A549 (cell line): Measurements from ENCODE around the gene DCTN3. TPM values are rescaled to one million over a fixed set of nuclear protein-coding genes. Genes with fewer than 3 reads are reported as not detected.

ENCODE experiments used
- ATAC-seq, 2 experiments: fragments of 200-7000 bp in 1 of 2; fragments of >200 bp in 1 of 2; cut with Nextera tagmentation in 1 of 2; cut with Tn5 transposase in 1 of 2; 3 replicates each; pipeline versions ENCODE4 v1.8.0 to v1.9.1; 2018 to 2020; ENCODE audit warnings: mild to moderate bottlenecking in 1 of 2, moderate library complexity in 1 of 2
- CTCF ChIA-PET: fragments of 300-600 bp; sonication (Branson Sonifier 250); formaldehyde crosslinking; extraction: SDS; loops from one replicate; lab custom pipeline; 2021; ENCODE audit warnings: antibody characterized with exemption, inconsistent platforms; lab: Yijun Ruan, JAX
- POLR2A ChIA-PET: fragments of 350-600 bp; formaldehyde crosslinking; extraction: SDS; loops from one replicate; lab custom pipeline; 2021; ENCODE audit warnings: antibody characterized with exemption, inconsistent platforms; lab: Yijun Ruan, JAX
- DNase-seq, 2 experiments: peaks; one replicate each; pipeline versions ENCODE4 v3.0.0 to v3.0.0-alpha.2; 2011 to 2016; ENCODE audit warnings: low read depth in 1 of 2, low spot score in 1 of 2
- FAIRE-seq: peaks from 2 replicates; lab custom pipeline; 2011; peaks lifted over from hg19 to GRCh38; lab: Jason Lieb, UNC
- H3K27ac ChIP-seq, 2 experiments: fragments of >200 bp; sonication (Bioruptor Twin); formaldehyde crosslinking; 3 replicates each; pipeline ENCODE4 v1.5.1; 2016 to 2017
- H3K4me1 ChIP-seq: fragments of >200 bp; sonication (Bioruptor Twin); formaldehyde crosslinking; 3 replicates; pipeline ENCODE4 v1.6.1; 2016
- H3K4me2 ChIP-seq: fragments of >200 bp; sonication (Bioruptor Twin); formaldehyde crosslinking; 3 replicates; pipeline ENCODE4 v1.6.1; 2016
- H3K4me3 ChIP-seq: fragments of >200 bp; sonication (Bioruptor Twin); formaldehyde crosslinking; 3 replicates; pipeline ENCODE4 v1.5.1; 2016
- H3K9me3 ChIP-seq: fragments of >200 bp; sonication (Bioruptor Twin); formaldehyde crosslinking; 3 replicates; pipeline ENCODE4 v1.6.1; 2016
- BCL3 ChIP-seq: fragments of >200 bp; sonication (Bioruptor Twin); formaldehyde crosslinking; IDR thresholded peaks from 3 replicates; pipeline ENCODE4 v1.6.1; 2016
- CBX2 ChIP-seq: fragments of 200-600 bp; sonication (generic); IDR thresholded peaks from 2 replicates; pipeline ENCODE4 v1.6.1; 2016; ENCODE audit warnings: low read depth, mild to moderate bottlenecking, borderline replicate concordance
- CEBPB ChIP-seq, 2 experiments: fragments of >200 bp in 1 of 2; sonication (Bioruptor Twin) in 1 of 2; formaldehyde crosslinking in 1 of 2; IDR thresholded peaks; 2 replicates each; pipeline ENCODE4 v1.6.1; 2012 to 2016
- CHD4 ChIP-seq: fragments of 200-600 bp; sonication (generic); IDR thresholded peaks from 2 replicates; pipeline ENCODE4 v1.6.1; 2016; ENCODE audit warnings: antibody characterized with exemption, mild to moderate bottlenecking, borderline replicate concordance
- E2F6 ChIP-seq: IDR thresholded peaks from 2 replicates; pipeline ENCODE4 v1.6.1; 2012; ENCODE audit warnings: low read depth, borderline replicate concordance
- EHMT2 ChIP-seq: fragments of 200-600 bp; sonication (generic); IDR thresholded peaks from 2 replicates; pipeline ENCODE4 v1.6.1; 2016; ENCODE audit warnings: antibody characterized with exemption, low read depth, mild to moderate bottlenecking, moderate library complexity
- ELK1 ChIP-seq: fragments of 150-350 bp; IDR thresholded peaks from 2 replicates; pipeline ENCODE4 v1.6.1; 2014; ENCODE audit warnings: low read depth, mild to moderate bottlenecking, low read length
- ESRRA ChIP-seq: fragments of 150-350 bp; IDR thresholded peaks from 2 replicates; pipeline ENCODE4 v1.6.1; 2014; ENCODE audit warnings: mild to moderate bottlenecking, low read length, borderline replicate concordance
- FOSB ChIP-seq: fragments of 250-450 bp; sonication (Bioruptor Pico); IDR thresholded peaks from 2 replicates; pipeline ENCODE4 v1.5.0; 2020; ENCODE audit warnings: mild to moderate bottlenecking, moderate library complexity
- FOSL2 ChIP-seq, 2 experiments: fragments of 450-650 bp in 1 of 2; fragments of >200 bp in 1 of 2; sonication (Bioruptor Twin) in 1 of 2; formaldehyde crosslinking; IDR thresholded peaks; 2 replicates each; pipeline versions ENCODE4 v1.5.0 to v1.6.1; 2016 to 2020; ENCODE audit warnings: mild to moderate bottlenecking in 1 of 2, moderate library complexity in 1 of 2
- FOXS1 ChIP-seq: fragments of 250-450 bp; sonication (Bioruptor Pico); IDR thresholded peaks from 2 replicates; pipeline ENCODE4 v1.5.0; 2020; ENCODE audit warnings: mild to moderate bottlenecking, moderate library complexity
- HDAC2 ChIP-seq: fragments of 200-600 bp; sonication (generic); IDR thresholded peaks from 2 replicates; pipeline ENCODE4 v1.6.1; 2016
- HMGXB4 ChIP-seq: fragments of 250-450 bp; sonication (Bioruptor Pico); IDR thresholded peaks from 2 replicates; pipeline ENCODE4 v1.5.0; 2021; ENCODE audit warnings: mild to moderate bottlenecking, moderate library complexity, borderline replicate concordance
- HOXA7 ChIP-seq: fragments of 250-450 bp; sonication (Bioruptor Pico); IDR thresholded peaks from 2 replicates; pipeline ENCODE4 v1.5.0; 2020; ENCODE audit warnings: mild to moderate bottlenecking, moderate library complexity
- JUNB ChIP-seq: fragments of >200 bp; sonication (Bioruptor Twin); formaldehyde crosslinking; IDR thresholded peaks from 2 replicates; pipeline ENCODE4 v1.6.1; 2016
- KDM5A ChIP-seq: fragments of 200-600 bp; sonication (generic); IDR thresholded peaks from 2 replicates; pipeline ENCODE4 v1.6.1; 2016; ENCODE audit warnings: antibody characterized with exemption, mild to moderate bottlenecking
- NR3C1 ChIP-seq: fragments of >200 bp; sonication (Bioruptor Twin); formaldehyde crosslinking; IDR thresholded peaks from 3 replicates; pipeline ENCODE4 v1.6.1; 2017
- POLR2AphosphoS2 ChIP-seq: conservative IDR thresholded peaks from 2 replicates; pipeline ENCODE4 v1.6.1; 2012; ENCODE audit warnings: low read length, improper control_type of control experiment, inconsistent platforms
- REST ChIP-seq: fragments of 200-600 bp; sonication (generic); IDR thresholded peaks from 2 replicates; pipeline ENCODE4 v1.6.1; 2016; ENCODE audit warnings: antibody characterized with exemption, mild to moderate bottlenecking, moderate library complexity
- RFX5 ChIP-seq: fragments of 450-650 bp; IDR thresholded peaks from 2 replicates; pipeline ENCODE4 v1.7.1; 2014; ENCODE audit warnings: antibody characterized with exemption, mild to moderate bottlenecking, moderate library complexity
- USF2 ChIP-seq: fragments of 450-650 bp; IDR thresholded peaks from 2 replicates; pipeline ENCODE4 v1.6.1; 2014; ENCODE audit warnings: antibody characterized with exemption
- ZFP36 ChIP-seq: fragments of 450-650 bp; IDR thresholded peaks from 2 replicates; pipeline ENCODE4 v1.6.1; 2014; ENCODE audit warnings: borderline replicate concordance; ENCODE audit not compliant: partially characterized antibody
- WGBS: methylation state at CpG from one replicate; pipeline ENCODE4 v1.1.6; 2017; ENCODE audit errors: missing lambda C conversion rate; 5-methylcytosine and 5-hydroxymethylcytosine counted together
- polyA plus RNA-seq, 4 experiments: library from polyadenylated mRNA; depleted of rRNA in 3 of 4; stranded (reverse); fragments of >200 nt; fragmentation: RNase III in 1 of 4; extraction: RNeasy Plus Mini Kit Qiagen cat#74134 plus additional on column Dnase treatment in 1 of 4; gene quantifications; 2 replicates in 3 of 4; 3 replicates in 1 of 4; pipeline ENCODE4 v1.2.3, GENCODE V29; 2011 to 2017

DCTN3 gene
- polyA plus RNA-seq, 2 of the 4 experiments (the other 2 are of a cell fraction), result 74.3 to 92.9 TPM

- Histone ChIP-seq H3K4me1 (no peaks in the 10 kb centered on the region), H3K9me3 (no peaks in the 10 kb centered on the region), H3K27ac (no peak overlapping the region), H3K4me3 (no peak overlapping the region), H3K4me2 (no peak overlapping the region)
- no peak for TF ChIP-seq ESRRA
- no peak for TF ChIP-seq EHMT2
- TF ChIP-seq CEBPB (IDR thresholded peaks at IDR 0.05), result no peak
- TF ChIP-seq NR3C1, result no peak
- no peak for TF ChIP-seq CBX2
- TF ChIP-seq BCL3, result no peak
- TF ChIP-seq CHD4, result no peak
- TF ChIP-seq RFX5, result no peak
- TF ChIP-seq ELK1, result no peak
- TF ChIP-seq POLR2AphosphoS2, result no peak
- TF ChIP-seq FOXS1 (CRISPR knock-in tag), result no peak
- no peak for TF ChIP-seq USF2
- no peak for TF ChIP-seq JUNB
- no peak for TF ChIP-seq ZFP36
- ATAC-seq, result no peak
- POLR2A ChIA-PET, result no interaction called here
- WGBS, result 65% methylated on average over 3 of the region's 3 CpGs
- CTCF ChIA-PET, result interaction anchor here (1.7 to 17.1 kb wide), 7 partner anchors 11 to 81 kb away, joined by 3 to 168 read pairs (median 5); no protein-coding TSS in a partner anchor
- FAIRE-seq, result no peak
- no peak for DNase-seq
Observed at GRCh38 chr9:34581318-34581717, 39.0 kb downstream of the DCTN3 start.

GRCh38 chr9:34580358-34580757 is 39.9 kb downstream of the DCTN3 start:
- Histone ChIP-seq H3K4me3 (no peak overlapping the region), H3K4me2 (no peak overlapping the region), H3K27ac (no peak overlapping the region), H3K4me1 (no peaks in the 10 kb centered on the region), H3K9me3 (no peaks in the 10 kb centered on the region)
- ChIA-PET CTCF (interaction anchor here (1.2 to 17.1 kb wide), 10 partner anchors 12 to 176 kb away, joined by 3 to 168 read pairs (median 6); no protein-coding TSS in a partner anchor), POLR2A (no interaction called here)
- WGBS, result 75% methylated on average over 8 of the region's 8 CpGs
- no peak for DNase-seq
- TF ChIP-seq FOSB (CRISPR knock-in tag) (no peak), E2F6 (no peak), KDM5A (no peak), HDAC2 (no peak), FOSL2 (IDR thresholded peaks at IDR 0.05) (no peak), FOSL2 (CRISPR knock-in tag; IDR thresholded peaks at IDR 0.05) (no peak), USF2 (no peak), HOXA7 (no peak), HMGXB4 (CRISPR knock-in tag) (no peak), CHD4 (no peak), REST (no peak), POLR2AphosphoS2 (no peak)
- FAIRE-seq, result no peak
- no peak for ATAC-seq
